ENCODE results near the gene LOXL1. TPM values are rescaled to one million over a fixed set of nuclear protein-coding genes. Genes with fewer than 3 reads are reported as not detected.

LOXL1 gene
- total RNA-seq, 1 donor from 2014 or later: 0.68 TPM

GRCh38 chr15:73994912-73995622 is 68.8 kb downstream of the LOXL1 start:
- DNase-seq: peak; percentile 34

GRCh38 chr15:73996267-73996666 is 70.0 kb downstream of the LOXL1 start:
- no peak for DNase-seq

- peak; percentile 86 for DNase-seq
These were observed 70.7 kb downstream of the LOXL1 start for GRCh38 chr15:73996939-73997338.

- no peak for DNase-seq
These were observed 71.7 kb downstream of the LOXL1 start for GRCh38 chr15:73997986-73998385.

Other genes with a start within 250 kb of the LOXL1 start
- 43.6 and 106 TPM in 2 replicates for gene CD276, start 242.1 kb upstream of the LOXL1 start, total RNA-seq
- gene INSYN1, start 173.1 kb upstream of the LOXL1 start, total RNA-seq: not detected in 2 replicates
- not detected in 2 replicates for gene TBC1D21, start 52.9 kb upstream of the LOXL1 start, total RNA-seq
- 19.9 and 22.3 TPM in 2 replicates for gene STOML1, start 65.8 kb downstream of the LOXL1 start, total RNA-seq
- 95.5 and 176 TPM in 2 replicates for gene PML, start 68.3 kb downstream of the LOXL1 start, total RNA-seq
- not detected in 2 replicates for gene GOLGA6A, start 156.1 kb downstream of the LOXL1 start, total RNA-seq
- not detected in 2 replicates for gene ISLR2, start 204.1 kb downstream of the LOXL1 start, total RNA-seq
- 0.17 and 0.79 TPM in 2 replicates for gene ISLR, start 247.2 kb downstream of the LOXL1 start, total RNA-seq

Data from dermis blood vessel endothelial cell (primary cell).